Measurements from ENCODE around the gene MYO18A.

DNA sequence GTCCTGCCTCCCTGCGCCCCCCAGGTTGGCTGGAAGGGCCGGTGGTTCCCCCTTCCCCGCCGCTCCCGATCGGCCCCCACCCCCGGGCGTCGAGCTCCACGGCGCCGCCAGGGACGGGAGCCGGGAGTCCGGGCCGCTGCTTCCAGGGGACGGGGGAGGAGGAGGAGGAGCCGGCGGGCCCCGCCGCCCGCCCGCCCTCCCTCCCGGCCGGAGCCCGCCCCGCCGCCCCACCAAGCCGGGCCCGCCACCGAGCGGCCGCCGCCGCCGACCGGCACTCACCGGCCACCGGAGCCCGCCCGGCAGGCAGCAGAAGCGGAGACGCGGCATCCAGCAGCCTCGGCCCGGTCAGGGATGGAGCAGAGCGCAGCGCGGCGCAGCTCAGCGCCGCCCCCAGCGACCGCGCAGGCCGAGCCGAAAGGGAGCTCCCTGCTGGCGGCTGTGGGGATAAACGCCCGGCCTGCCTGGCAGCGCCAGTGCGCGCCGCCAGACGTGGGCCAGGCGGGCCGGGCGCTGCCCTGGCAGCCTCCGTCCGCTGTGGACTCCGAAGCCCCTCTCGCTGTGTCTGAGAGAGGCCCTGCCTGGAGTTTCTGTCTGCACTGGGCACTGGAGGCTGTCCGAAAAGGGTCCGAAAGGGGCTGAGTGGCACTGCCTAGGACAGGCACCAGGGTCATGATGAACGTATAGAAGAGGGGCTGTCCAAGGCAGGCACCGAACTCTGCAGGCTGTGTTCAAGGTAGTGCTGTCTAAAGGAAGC lies at the start of gene MYO18A:
- TF ChIP-seq, protein P1, sequence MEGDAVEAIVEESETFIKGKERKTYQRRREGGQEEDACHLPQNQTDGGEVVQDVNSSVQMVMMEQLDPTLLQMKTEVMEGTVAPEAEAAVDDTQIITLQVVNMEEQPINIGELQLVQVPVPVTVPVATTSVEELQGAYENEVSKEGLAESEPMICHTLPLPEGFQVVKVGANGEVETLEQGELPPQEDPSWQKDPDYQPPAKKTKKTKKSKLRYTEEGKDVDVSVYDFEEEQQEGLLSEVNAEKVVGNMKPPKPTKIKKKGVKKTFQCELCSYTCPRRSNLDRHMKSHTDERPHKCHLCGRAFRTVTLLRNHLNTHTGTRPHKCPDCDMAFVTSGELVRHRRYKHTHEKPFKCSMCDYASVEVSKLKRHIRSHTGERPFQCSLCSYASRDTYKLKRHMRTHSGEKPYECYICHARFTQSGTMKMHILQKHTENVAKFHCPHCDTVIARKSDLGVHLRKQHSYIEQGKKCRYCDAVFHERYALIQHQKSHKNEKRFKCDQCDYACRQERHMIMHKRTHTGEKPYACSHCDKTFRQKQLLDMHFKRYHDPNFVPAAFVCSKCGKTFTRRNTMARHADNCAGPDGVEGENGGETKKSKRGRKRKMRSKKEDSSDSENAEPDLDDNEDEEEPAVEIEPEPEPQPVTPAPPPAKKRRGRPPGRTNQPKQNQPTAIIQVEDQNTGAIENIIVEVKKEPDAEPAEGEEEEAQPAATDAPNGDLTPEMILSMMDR (IDR thresholded peaks at IDR 0.05) = peak; percentile 95
- TF ChIP-seq ZFX (IDR thresholded peaks at IDR 0.05; ENCODE audit: borderline replicate concordance) = no peak

Data from 22Rv1 (cell line).